Esophagus muscularis mucosa (tissue), 4 donors: ENCODE measurements around the gene PHLDA3.

Source experiments
- EP300 ChIP-seq: sonication (generic); formaldehyde crosslinking; IDR thresholded peaks from one replicate; pipeline ENCODE4 v1.6.1; 2017; ENCODE audit warnings: antibody characterized with exemption
- POLR2A ChIP-seq: fragments of 450-650 bp; IDR thresholded peaks from one replicate; pipeline ENCODE4 v1.6.1; 2017; ENCODE audit warnings: antibody characterized with exemption, moderate library complexity, mild to moderate bottlenecking, low read depth
- TF ChIP-seq, protein P1 (sequence below), 3 experiments: fragments of 200-600 bp in 2 of 3; fragments of 450-650 bp in 1 of 3; sonication (generic) in 2 of 3; IDR thresholded peaks; one replicate each; pipeline ENCODE4 v1.5.1; 2017 to 2019; ENCODE audit warnings: antibody characterized with exemption in 3 of 3, mild to moderate bottlenecking in 2 of 3, moderate library complexity in 1 of 3

DNA sequence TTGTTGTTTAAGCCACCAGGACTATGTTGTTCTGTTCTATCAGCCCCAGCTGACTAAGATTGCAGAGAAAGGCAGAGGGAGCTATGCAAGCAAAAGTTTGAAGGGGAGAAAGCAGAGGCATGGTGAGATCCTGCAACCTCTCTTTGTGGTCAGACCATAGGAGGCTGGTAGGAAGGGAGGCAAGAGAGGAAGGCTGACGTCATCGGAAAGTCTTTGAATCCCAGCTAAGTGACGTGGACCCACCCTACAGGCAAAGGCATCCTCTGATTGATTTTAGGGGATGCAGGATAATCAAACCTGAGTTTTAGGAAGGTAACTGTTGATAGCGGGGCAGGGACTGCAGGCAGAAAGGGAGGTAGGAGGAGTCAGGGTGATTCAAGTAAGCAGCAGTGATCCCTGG is 24.2 kb downstream of the PHLDA3 start:
- TF ChIP-seq, protein P1, sequence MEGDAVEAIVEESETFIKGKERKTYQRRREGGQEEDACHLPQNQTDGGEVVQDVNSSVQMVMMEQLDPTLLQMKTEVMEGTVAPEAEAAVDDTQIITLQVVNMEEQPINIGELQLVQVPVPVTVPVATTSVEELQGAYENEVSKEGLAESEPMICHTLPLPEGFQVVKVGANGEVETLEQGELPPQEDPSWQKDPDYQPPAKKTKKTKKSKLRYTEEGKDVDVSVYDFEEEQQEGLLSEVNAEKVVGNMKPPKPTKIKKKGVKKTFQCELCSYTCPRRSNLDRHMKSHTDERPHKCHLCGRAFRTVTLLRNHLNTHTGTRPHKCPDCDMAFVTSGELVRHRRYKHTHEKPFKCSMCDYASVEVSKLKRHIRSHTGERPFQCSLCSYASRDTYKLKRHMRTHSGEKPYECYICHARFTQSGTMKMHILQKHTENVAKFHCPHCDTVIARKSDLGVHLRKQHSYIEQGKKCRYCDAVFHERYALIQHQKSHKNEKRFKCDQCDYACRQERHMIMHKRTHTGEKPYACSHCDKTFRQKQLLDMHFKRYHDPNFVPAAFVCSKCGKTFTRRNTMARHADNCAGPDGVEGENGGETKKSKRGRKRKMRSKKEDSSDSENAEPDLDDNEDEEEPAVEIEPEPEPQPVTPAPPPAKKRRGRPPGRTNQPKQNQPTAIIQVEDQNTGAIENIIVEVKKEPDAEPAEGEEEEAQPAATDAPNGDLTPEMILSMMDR (IDR thresholded peaks at IDR 0.05), result no peak
- no peak for TF ChIP-seq EP300
- TF ChIP-seq POLR2A, result no peak
